ENCODE results near the gene DAZAP1.

- TF ChIP-seq ZNF138 (CRISPR knock-in tag; conservative IDR thresholded peaks at IDR 0.05) = no peak
- no peak for TF ChIP-seq ZNF232 (CRISPR knock-in tag; IDR thresholded peaks at IDR 0.05)
- no peak for TF ChIP-seq CTCF (IDR thresholded peaks at IDR 0.05)
- no peak for TF ChIP-seq TEAD4 (CRISPR knock-in tag; IDR thresholded peaks at IDR 0.05)
- no peak for TF ChIP-seq ELF4 (CRISPR knock-in tag; IDR thresholded peaks at IDR 0.05; ENCODE audit: low read depth)
- TF ChIP-seq IRF1 (CRISPR knock-in tag; IDR thresholded peaks at IDR 0.05) = no peak
- no peak for TF ChIP-seq ZBTB21 (CRISPR knock-in tag; IDR thresholded peaks at IDR 0.05; ENCODE audit: borderline replicate concordance)
- no peak for TF ChIP-seq NR1H2 (CRISPR knock-in tag; IDR thresholded peaks at IDR 0.05)
- TF ChIP-seq ZNF416 (CRISPR knock-in tag; IDR thresholded peaks at IDR 0.05) = no peak
- TF ChIP-seq ZNF512 (CRISPR knock-in tag; IDR thresholded peaks at IDR 0.05; ENCODE audit: borderline replicate concordance) = no peak
- no peak for TF ChIP-seq CREM (CRISPR knock-in tag; IDR thresholded peaks at IDR 0.05)
Observed at GRCh38 chr19:1385816-1386215, 21.6 kb upstream of the DAZAP1 start.
